WERI-Rb-1 (cell line): ENCODE data around the gene GFOD1.
A peak's percentile ranks its signal among the peaks of the same experiment; 100 is the strongest.

ENCODE experiments used
- DNase-seq: peaks from one replicate; pipeline ENCODE4 v3.0.0-alpha.2; 2020
- H3K27ac ChIP-seq: fragments of 250-450 bp; sonication (Bioruptor Pico); 2 replicates; pipeline ENCODE4 v1.5.1; 2020; ENCODE audit warnings: mild to moderate bottlenecking, moderate library complexity
- H3K27me3 ChIP-seq: fragments of 250-450 bp; sonication (Bioruptor Pico); 2 replicates; pipeline ENCODE4 v1.5.1; 2021; ENCODE audit warnings: mild to moderate bottlenecking, low read depth, moderate library complexity; ENCODE audit not compliant: insufficient read depth, severe bottlenecking
- H3K36me3 ChIP-seq: fragments of 250-450 bp; sonication (Bioruptor Pico); 2 replicates; pipeline ENCODE4 v1.5.1; 2020; ENCODE audit warnings: mild to moderate bottlenecking, moderate library complexity
- H3K4me3 ChIP-seq: 2 replicates; pipeline ENCODE4 v1.5.1; 2011; ENCODE audit warnings: low read depth, mild to moderate bottlenecking, control low read depth, low read length
- H3K9me3 ChIP-seq: fragments of 250-450 bp; sonication (Bioruptor Pico); 2 replicates; pipeline ENCODE4 v1.5.1; 2021; ENCODE audit warnings: mild to moderate bottlenecking, moderate library complexity; ENCODE audit not compliant: severe bottlenecking
- CTCF ChIP-seq: IDR thresholded peaks from 2 replicates; pipeline ENCODE4 v1.5.1; 2011; ENCODE audit warnings: low read depth, mild to moderate bottlenecking, control low read depth, inconsistent platforms, low read length

The GFOD1 gene

DNA sequence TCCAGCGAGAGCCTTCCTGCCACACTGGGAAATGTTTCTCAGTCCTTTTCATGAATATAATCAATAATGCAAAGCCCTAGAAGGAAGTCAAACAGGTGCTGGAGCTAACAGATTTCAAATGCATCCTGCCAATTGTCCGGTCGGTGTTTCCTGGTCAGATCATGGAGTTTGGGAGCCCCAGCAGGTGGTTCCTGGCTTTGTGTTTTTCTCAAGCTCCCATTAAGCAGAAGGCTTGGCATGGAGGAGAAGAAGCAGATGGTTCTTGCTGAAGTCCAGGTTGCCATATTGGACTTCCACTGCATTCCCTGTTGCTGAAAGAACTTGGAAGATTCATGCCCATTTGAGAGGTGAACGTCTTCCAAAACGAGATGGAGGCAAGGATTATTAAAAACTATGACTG is 68.6 kb downstream of the GFOD1 start:
- TF ChIP-seq CTCF, result no peak
- H3K27me3 ChIP-seq, result no peaks in the 10 kb centered on the region
- H3K9me3 ChIP-seq, result no peaks in the 10 kb centered on the region
- H3K4me3 ChIP-seq, result no peak overlapping the region
- no peak overlapping the region for H3K27ac ChIP-seq
- DNase-seq, result no peak
- no peaks in the 10 kb centered on the region for H3K36me3 ChIP-seq

DNA sequence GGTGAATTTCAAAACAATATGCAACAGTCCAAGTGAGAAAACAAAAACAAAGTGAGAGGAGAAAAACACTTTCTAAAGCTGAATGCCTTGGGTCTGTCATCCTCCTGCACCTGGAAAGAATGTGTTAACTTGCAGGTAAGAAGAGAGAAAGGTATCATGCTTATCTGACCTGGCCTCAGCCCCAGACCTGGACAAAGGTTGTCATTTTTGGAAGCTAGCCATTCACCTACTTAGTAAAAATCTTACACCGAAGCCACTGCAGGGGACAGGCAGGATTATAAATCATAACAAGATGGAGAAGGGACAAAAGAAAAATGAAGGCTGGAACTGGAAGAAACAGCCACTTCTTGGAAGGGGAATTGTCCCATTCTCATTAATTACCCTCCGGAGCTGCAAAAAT is 69.4 kb downstream of the GFOD1 start:
- H3K27ac ChIP-seq, result no peak overlapping the region
- H3K4me3 ChIP-seq, result no peak overlapping the region
- H3K27me3 ChIP-seq, result no peaks in the 10 kb centered on the region
- H3K9me3 ChIP-seq, result no peaks in the 10 kb centered on the region
- DNase-seq, result no peak
- no peaks in the 10 kb centered on the region for H3K36me3 ChIP-seq
- TF ChIP-seq CTCF, result no peak

DNA sequence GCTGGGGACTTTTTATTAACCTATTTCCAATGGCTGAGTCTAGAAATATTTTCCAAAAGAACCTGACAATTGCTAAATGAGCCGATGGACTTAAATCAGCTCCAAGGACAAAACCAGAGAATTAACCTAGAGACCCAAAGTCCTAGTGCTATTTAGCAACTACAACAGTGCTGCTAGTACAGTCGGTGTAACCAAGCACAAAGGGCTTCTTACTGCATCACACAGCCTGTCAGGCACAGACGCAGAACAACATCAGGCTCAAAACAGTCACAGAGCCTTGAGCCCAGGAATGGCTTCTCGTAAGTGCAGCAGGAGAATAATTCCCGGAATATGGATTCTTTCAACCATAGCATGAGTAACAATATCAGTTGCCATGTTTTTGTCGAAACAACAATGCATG is 70.0 kb downstream of the GFOD1 start:
- no peak overlapping the region for H3K4me3 ChIP-seq
- H3K36me3 ChIP-seq, result no peaks in the 10 kb centered on the region
- no peaks in the 10 kb centered on the region for H3K9me3 ChIP-seq
- no peak for TF ChIP-seq CTCF
- no peak overlapping the region for H3K27ac ChIP-seq
- no peak for DNase-seq
- no peaks in the 10 kb centered on the region for H3K27me3 ChIP-seq

DNA sequence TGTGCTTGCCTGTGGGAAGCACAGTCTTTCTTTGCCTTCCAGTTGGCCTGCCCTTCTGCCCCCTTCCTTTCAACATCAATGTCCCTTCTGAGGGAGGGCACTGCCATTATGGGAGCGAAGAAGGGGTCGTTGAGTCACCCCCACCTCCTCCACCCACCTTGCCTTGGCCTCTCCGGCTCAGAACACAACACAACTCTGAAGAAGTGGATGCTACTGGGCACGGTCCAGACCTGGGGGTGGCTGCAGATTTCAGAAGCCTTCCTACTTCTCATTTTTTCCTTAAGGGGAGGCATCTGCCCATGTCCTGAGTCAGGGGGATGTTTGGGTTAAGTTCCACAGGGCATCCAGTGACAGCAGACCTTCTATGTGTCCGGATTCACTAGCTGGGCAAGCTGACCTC is 72.1 kb downstream of the GFOD1 start:
- Histone ChIP-seq H3K27me3 (no peaks in the 10 kb centered on the region), H3K27ac (no peak overlapping the region), H3K9me3 (no peaks in the 10 kb centered on the region), H3K36me3 (no peaks in the 10 kb centered on the region), H3K4me3 (no peak overlapping the region)
- no peak for TF ChIP-seq CTCF
- no peak for DNase-seq

DNA sequence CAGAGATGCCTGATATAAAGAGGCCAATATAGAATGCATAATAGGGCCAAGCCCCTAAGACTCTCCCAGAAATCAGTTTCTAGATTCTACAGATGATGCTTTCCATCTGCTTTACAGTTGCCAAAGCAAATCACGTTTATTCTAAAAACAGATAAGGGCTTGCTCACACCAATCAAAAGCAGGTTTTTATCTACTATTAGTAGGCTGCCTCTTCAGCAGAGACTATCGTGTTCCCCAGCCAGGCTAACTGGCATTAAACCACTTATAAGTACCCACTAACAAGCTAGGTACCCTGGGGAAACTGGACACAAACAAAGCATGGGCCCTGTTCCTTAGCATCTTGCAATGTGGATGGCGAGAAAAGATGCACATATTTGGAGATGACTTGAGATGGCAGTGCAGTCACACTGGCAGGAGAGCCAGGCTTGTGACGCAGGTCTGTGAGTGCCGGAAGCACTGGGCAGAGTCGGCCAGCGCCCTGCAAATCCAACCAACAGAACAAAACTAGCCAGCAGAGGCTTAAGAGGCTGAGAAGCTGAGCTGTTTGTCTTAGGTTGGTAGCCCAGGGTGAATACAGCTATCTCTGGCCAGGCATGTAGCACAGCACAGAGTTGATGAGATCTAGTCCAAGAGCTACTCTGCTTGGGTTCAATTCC is 73.4 kb downstream of the GFOD1 start:
- DNase-seq, result no peak
- peak; percentile 15; the same call in 1 of the 2 replicates for TF ChIP-seq CTCF
- Histone ChIP-seq H3K4me3 (no peak overlapping the region), H3K27me3 (no peaks in the 10 kb centered on the region), H3K36me3 (no peaks in the 10 kb centered on the region), H3K27ac (no peak overlapping the region), H3K9me3 (no peaks in the 10 kb centered on the region)

DNA sequence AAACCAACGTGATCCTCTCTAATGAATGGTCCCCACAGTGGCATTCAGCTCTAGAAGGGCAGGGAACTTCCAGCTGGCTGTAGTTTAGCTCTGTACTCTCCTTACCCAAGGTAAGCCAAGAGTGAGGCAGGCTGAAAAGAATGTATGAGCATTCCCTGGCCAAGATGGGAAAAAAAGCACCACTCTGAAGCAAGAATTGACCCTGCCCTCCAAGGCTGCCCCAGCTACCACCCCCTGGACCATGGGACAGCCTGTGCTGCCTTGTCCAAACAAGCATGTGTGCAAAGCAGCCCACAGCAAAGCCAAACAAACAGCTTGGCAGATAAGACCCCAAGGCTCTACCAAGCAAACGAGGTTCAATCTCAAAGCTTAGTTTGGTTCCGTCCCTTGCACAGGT is 73.9 kb downstream of the GFOD1 start:
- no peak for TF ChIP-seq CTCF
- no peak for DNase-seq
- Histone ChIP-seq H3K27ac (no peak overlapping the region), H3K36me3 (no peaks in the 10 kb centered on the region), H3K4me3 (no peak overlapping the region), H3K27me3 (no peaks in the 10 kb centered on the region), H3K9me3 (no peaks in the 10 kb centered on the region)
